Left lung (tissue), 10 donors: ENCODE results near the gene SLC30A9. TPM values are rescaled to one million over a fixed set of nuclear protein-coding genes. Genes with fewer than 3 reads are reported as not detected.

Experiments
- ATAC-seq: fragments of 200-7000 bp; cut with Tn5 transposase; one replicate; pipeline ENCODE4 v1.9.1; 2020; ENCODE audit warnings: moderate library complexity
- DNase-seq, 4 donors: peaks; one replicate each; pipeline ENCODE4 v3.0.0-alpha.2; 2013 to 2020
- H3K27ac ChIP-seq, 2 donors: fragments of 200-600 bp; sonication (generic) in 1 of 2; one replicate each; pipeline versions ENCODE4 v1.5.0 to v1.8.0; 2020 to 2021
- H3K27me3 ChIP-seq, 2 donors: fragments of 200-600 bp; sonication (generic) in 1 of 2; one replicate each; pipeline versions ENCODE4 v1.5.0 to v1.8.0; 2020 to 2021
- H3K36me3 ChIP-seq, 2 donors: fragments of 200-600 bp; sonication (generic) in 1 of 2; one replicate each; pipeline versions ENCODE4 v1.5.0 to v1.8.0; 2020 to 2021
- H3K4me1 ChIP-seq, 2 donors: fragments of 200-600 bp; one replicate each; pipeline ENCODE4 v1.8.0; 2021
- H3K4me3 ChIP-seq, 2 donors: fragments of 200-600 bp; sonication (generic) in 1 of 2; one replicate each; pipeline versions ENCODE4 v1.5.0 to v1.8.0; 2020 to 2021; ENCODE audit warnings: mild to moderate bottlenecking in 1 of 2
- H3K9me3 ChIP-seq, 2 donors: fragments of 200-600 bp; sonication (generic) in 1 of 2; one replicate each; pipeline versions ENCODE4 v1.5.0 to v1.8.0; 2020 to 2021
- CTCF ChIP-seq, 2 donors: fragments of 200-600 bp; sonication (generic) in 1 of 2; IDR thresholded peaks; one replicate each; pipeline versions ENCODE4 v1.5.0 to v1.8.0; 2021; ENCODE audit warnings: antibody characterized with exemption in 2 of 2
- intact Hi-C, 2 donors: fragments of 100-400 bp; cut with DNase I; formaldehyde crosslinking; loops; one replicate each; pipeline versions ENCODE4 v1.11.2 to v1.14.2; 2022
- polyA plus RNA-seq, 6 donors: library from polyadenylated mRNA; unstranded; fragments of 120-200 nt; gene quantifications; one replicate each; pipeline ENCODE4 v1.2.1, GENCODE V29; 2013; ENCODE audit not compliant: insufficient read length in 6 of 6
- total RNA-seq, 2 donors: library from RNA; stranded (reverse); fragmentation: NEBNext Ultra II Directional; extraction: Animal tissue kit (Norgen Biotek cat#: 25700); gene quantifications; one replicate each; pipeline ENCODE4 v1.2.1, GENCODE V29; 2021
- donor health status: DM: no; HTN: yes; CAD: no.
- donor health status: DM: no; HTN: no; CAD: no.

The SLC30A9 gene
- total and polyA plus RNA-seq, 8 donors: 45.7 to 90.8 (median 84.0) TPM

- Histone ChIP-seq H3K27me3 (no peaks in the 10 kb centered on the region), H3K27ac (no peak overlapping the region), H3K9me3 (no peaks in the 10 kb centered on the region), H3K36me3 (no peaks in the 10 kb centered on the region), H3K4me3 (no peak overlapping the region), H3K4me1 (no peaks in the 10 kb centered on the region)
- ATAC-seq: no peak
- DNase-seq: no peak
- intact Hi-C loops: no loop called here
- TF ChIP-seq CTCF (IDR thresholded peaks at IDR 0.05): no peak
Measured at GRCh38 chr4:42122237-42122636, 131.9 kb downstream of the SLC30A9 start.

- no peak overlapping the region for H3K27ac ChIP-seq
- ATAC-seq (no peak), DNase-seq (no peak)
- TF ChIP-seq CTCF (IDR thresholded peaks at IDR 0.05): no peak
- H3K27me3 ChIP-seq: no peaks in the 10 kb centered on the region
- H3K4me1 ChIP-seq: no peaks in the 10 kb centered on the region
- H3K36me3 ChIP-seq: no peaks in the 10 kb centered on the region
- intact Hi-C loops: no loop called here
- H3K4me3 ChIP-seq: no peak overlapping the region
- H3K9me3 ChIP-seq: no peaks in the 10 kb centered on the region
Measured at GRCh38 chr4:42123071-42123644, 132.8 kb downstream of the SLC30A9 start.

- H3K27ac ChIP-seq: no peak overlapping the region
- no peaks in the 10 kb centered on the region for H3K27me3 ChIP-seq
- H3K36me3 ChIP-seq: no peaks in the 10 kb centered on the region
- ATAC-seq: no peak
- intact Hi-C loops: no loop called here
- TF ChIP-seq CTCF (IDR thresholded peaks at IDR 0.05): no peak
- H3K4me1 ChIP-seq: no peaks in the 10 kb centered on the region
- no peaks in the 10 kb centered on the region for H3K9me3 ChIP-seq
- DNase-seq: no peak
- no peak overlapping the region for H3K4me3 ChIP-seq
Measured at GRCh38 chr4:42132099-42132498, 141.8 kb downstream of the SLC30A9 start.

GRCh38 chr4:42133006-42133405, 142.7 kb downstream of the SLC30A9 start:
- Histone ChIP-seq H3K36me3 (no peaks in the 10 kb centered on the region), H3K27ac (no peak overlapping the region)
- intact Hi-C loops: no loop called here

GRCh38 chr4:42136371-42136770, 146.0 kb downstream of the SLC30A9 start:
- no peaks in the 10 kb centered on the region for H3K9me3 ChIP-seq
- DNase-seq (no peak), ATAC-seq (no peak)
- H3K4me3 ChIP-seq: no peak overlapping the region
- no peaks in the 10 kb centered on the region for H3K4me1 ChIP-seq
- no peaks in the 10 kb centered on the region for H3K36me3 ChIP-seq
- intact Hi-C loops: no loop called here
- H3K27me3 ChIP-seq: no peaks in the 10 kb centered on the region
- no peak for TF ChIP-seq CTCF (IDR thresholded peaks at IDR 0.05)
- no peak overlapping the region for H3K27ac ChIP-seq

More at GRCh38 chr4:42133006-42133405, 142.7 kb downstream of the SLC30A9 start:
- Histone ChIP-seq H3K27me3 (no peaks in the 10 kb centered on the region), H3K4me3 (no peak overlapping the region), H3K9me3 (no peaks in the 10 kb centered on the region), H3K4me1 (no peaks in the 10 kb centered on the region)
- TF ChIP-seq CTCF (IDR thresholded peaks at IDR 0.05): no peak
- no peak for DNase-seq
- ATAC-seq: no peak

Other genes starting within 250 kb of the SLC30A9 start
- not detected for gene PHOX2B, start 241.8 kb upstream of the SLC30A9 start, total RNA-seq
- under 1 TPM in 4 of 6 donors, not detected in 2; 0.06 to 0.13 (median 0.06) TPM for gene PHOX2B, start 241.8 kb upstream of the SLC30A9 start, polyA plus RNA-seq
- 10 to 100 TPM; 70.9 to 87.7 TPM for gene TMEM33, start 55.1 kb upstream of the SLC30A9 start, total RNA-seq
- gene TMEM33, start 55.1 kb upstream of the SLC30A9 start, polyA plus RNA-seq: 10 to 100 TPM; 29.8 to 33.4 (median 31.2) TPM
- under 1 TPM; 0.15 to 0.58 TPM for gene DCAF4L1, start 8.8 kb upstream of the SLC30A9 start, total RNA-seq
- gene DCAF4L1, start 8.8 kb upstream of the SLC30A9 start, polyA plus RNA-seq: under 1 TPM; 0.17 to 0.33 (median 0.23) TPM
- gene BEND4, start 162.1 kb downstream of the SLC30A9 start, total RNA-seq: under 1 TPM; 0.23 to 0.42 TPM
- gene BEND4, start 162.1 kb downstream of the SLC30A9 start, polyA plus RNA-seq: under 1 TPM; 0.03 to 0.07 (median 0.04) TPM